H1 (cell line): ENCODE measurements around the gene SNX6. TPM values are rescaled to one million over a fixed set of nuclear protein-coding genes. Genes with fewer than 3 reads are reported as not detected.

Experiments
- CTCF ChIA-PET: fragments of 300-600 bp; sonication (Branson Sonifier 250); formaldehyde crosslinking; loops from one replicate; lab custom pipeline; 2021; ENCODE audit not compliant: partially characterized antibody; lab: Charles Lee
- POLR2A ChIA-PET: fragments of 300-600 bp; sonication (Branson Sonifier 250); formaldehyde crosslinking; loops from one replicate; lab custom pipeline; 2021; ENCODE audit warnings: inconsistent platforms; ENCODE audit not compliant: partially characterized antibody; lab: Charles Lee
- DNase-seq, 2 experiments: peaks; one replicate each; pipeline versions ENCODE4 v3.0.0 to v3.0.0-alpha.2; 2010 to 2022; ENCODE audit warnings: low spot score in 2 of 2, low read depth in 1 of 2, mixed read lengths in 1 of 2
- FAIRE-seq: peaks from 2 replicates; lab custom pipeline; 2011; peaks lifted over from hg19 to GRCh38; lab: Jason Lieb, UNC
- H2AFZ ChIP-seq: 2 replicates; pipeline ENCODE4 v1.8.1; 2012; ENCODE audit warnings: low read length, inconsistent platforms
- H2AK5ac ChIP-seq: 2 replicates; pipeline ENCODE4 v1.6.1; 2013; ENCODE audit warnings: low read depth, low read length
- H2BK120ac ChIP-seq: replicated peaks from 2 replicates; pipeline ENCODE3; 2013; ENCODE audit warnings: low read depth, low read length, inconsistent platforms
- H2BK12ac ChIP-seq: 2 replicates; pipeline ENCODE4 v1.6.1; 2013; ENCODE audit warnings: low read depth, low read length
- H2BK15ac ChIP-seq: 2 replicates; pipeline ENCODE4 v1.6.1; 2013; ENCODE audit warnings: low read length
- H2BK20ac ChIP-seq: 2 replicates; pipeline ENCODE4 v1.6.1; 2013; ENCODE audit warnings: low read length
- H2BK5ac ChIP-seq: 2 replicates; pipeline ENCODE4 v1.6.1; 2013; ENCODE audit warnings: low read depth, low read length
- H3K14ac ChIP-seq: 2 replicates; pipeline ENCODE4 v1.6.1; 2013; ENCODE audit warnings: inconsistent platforms; ENCODE audit not compliant: insufficient read length
- H3K18ac ChIP-seq: 2 replicates; pipeline ENCODE4 v1.6.1; 2013; ENCODE audit warnings: low read length; ENCODE audit errors: extremely low read depth
- H3K23ac ChIP-seq: 2 replicates; pipeline ENCODE4 v1.6.1; 2013; ENCODE audit warnings: inconsistent platforms; ENCODE audit not compliant: insufficient read length
- H3K23me2 ChIP-seq: 2 replicates; pipeline ENCODE4 v1.6.1; 2013; ENCODE audit warnings: low read depth, low read length
- H3K27ac ChIP-seq: 2 replicates; pipeline ENCODE4 v1.6.1; 2011; ENCODE audit warnings: low read depth, low read length, inconsistent platforms
- H3K27me3 ChIP-seq, 4 experiments: replicated peaks in 1 of 4; 1 replicate in 1 of 4; 2 replicates in 3 of 4; pipeline versions ENCODE4 v1.6.1 to v1.8.1; 2011 to 2013; ENCODE audit warnings: low read length in 3 of 4, mild to moderate bottlenecking in 3 of 4, inconsistent platforms in 2 of 4, mixed read lengths in 2 of 4, moderate library complexity in 1 of 4; ENCODE audit not compliant: control insufficient read depth in 3 of 4, insufficient read depth in 3 of 4; ENCODE audit errors: extremely low read depth in 1 of 4
- H3K36me3 ChIP-seq, 4 experiments: 2 replicates each; pipeline versions ENCODE4 v1.6.1 to v1.8.1; 2011 to 2013; ENCODE audit warnings: mild to moderate bottlenecking in 4 of 4, low read length in 3 of 4, moderate library complexity in 2 of 4, control low read depth in 1 of 4, inconsistent platforms in 1 of 4; ENCODE audit not compliant: insufficient read depth in 4 of 4, control insufficient read depth in 2 of 4
- H3K4ac ChIP-seq: replicated peaks from 2 replicates; pipeline ENCODE3; 2013; ENCODE audit warnings: low read length, low read depth, mixed read lengths, inconsistent platforms; ENCODE audit not compliant: insufficient read length
- H3K4me1 ChIP-seq, 4 experiments: replicated peaks in 1 of 4; 1 replicate in 1 of 4; 2 replicates in 3 of 4; pipeline versions ENCODE4 v1.6.1 to v1.8.1; 2011 to 2013; ENCODE audit warnings: low read length in 3 of 4, inconsistent platforms in 2 of 4, mixed read lengths in 1 of 4; ENCODE audit not compliant: insufficient read depth in 4 of 4, control insufficient read depth in 3 of 4
- H3K4me2 ChIP-seq, 2 experiments: 2 replicates each; pipeline versions ENCODE4 v1.6.1 to v1.8.1; 2011 to 2013; ENCODE audit warnings: low read depth in 2 of 2, low read length in 2 of 2, control low read depth in 1 of 2, inconsistent platforms in 1 of 2, mild to moderate bottlenecking in 1 of 2; ENCODE audit not compliant: insufficient read depth in 1 of 2
- H3K4me3 ChIP-seq, 4 experiments: fragments of 200-600, 300-600 bp in 1 of 4; sonication (generic), shearing (Covaris generic), sonication (Bioruptor Twin) in 1 of 4; 2 replicates each; pipeline versions ENCODE4 v1.5.1 to v1.8.1; 2011 to 2016; ENCODE audit warnings: low read length in 4 of 4, low read depth in 3 of 4, control low read depth in 2 of 4, inconsistent platforms in 2 of 4, mild to moderate bottlenecking in 2 of 4, mixed read lengths in 1 of 4, moderate library complexity in 1 of 4; ENCODE audit not compliant: insufficient read depth in 2 of 4; ENCODE audit errors: extremely low read depth in 1 of 4
- H3K56ac ChIP-seq: replicated peaks from 2 replicates; pipeline ENCODE3; 2013; ENCODE audit warnings: low read depth, mild to moderate bottlenecking, mixed read lengths, low read length, inconsistent platforms; ENCODE audit not compliant: insufficient read length
- H3K79me1 ChIP-seq: 2 replicates; pipeline ENCODE4 v1.6.1; 2013; ENCODE audit warnings: low read depth, low read length, control low read depth
- H3K79me2 ChIP-seq, 2 experiments: 2 replicates each; pipeline versions ENCODE4 v1.6.1 to v1.8.1; 2012 to 2013; ENCODE audit warnings: low read length in 2 of 2, mild to moderate bottlenecking in 2 of 2, inconsistent platforms in 1 of 2; ENCODE audit not compliant: insufficient read depth in 2 of 2, control insufficient read depth in 1 of 2
- H3K9ac ChIP-seq, 4 experiments: replicated peaks in 1 of 4; 1 replicate in 1 of 4; 2 replicates in 3 of 4; pipeline versions ENCODE4 v1.6.1 to v1.8.1; 2011 to 2013; ENCODE audit warnings: low read depth in 3 of 4, low read length in 3 of 4, control low read depth in 2 of 4, mild to moderate bottlenecking in 2 of 4, moderate library complexity in 2 of 4, inconsistent platforms in 1 of 4; ENCODE audit errors: extremely low read depth in 1 of 4
- H3K9me3 ChIP-seq, 2 experiments: 2 replicates each; pipeline versions ENCODE4 v1.6.1 to v1.8.1; 2012 to 2013; ENCODE audit warnings: mild to moderate bottlenecking in 2 of 2, moderate library complexity in 2 of 2, control low read depth in 1 of 2, inconsistent platforms in 1 of 2, low read depth in 1 of 2, low read length in 1 of 2, mixed read lengths in 1 of 2; ENCODE audit not compliant: insufficient read depth in 2 of 2
- H4K20me1 ChIP-seq, 2 experiments: replicated peaks in 1 of 2; 2 replicates each; pipeline versions ENCODE3 to v1.8.1; 2011 to 2013; ENCODE audit warnings: inconsistent platforms in 2 of 2, low read length in 2 of 2, mild to moderate bottlenecking in 1 of 2; ENCODE audit not compliant: insufficient read depth in 2 of 2, control insufficient read depth in 1 of 2
- H4K5ac ChIP-seq: 2 replicates; pipeline ENCODE4 v1.6.1; 2013; ENCODE audit warnings: low read length, low read depth, mixed read lengths, inconsistent platforms; ENCODE audit not compliant: insufficient read length
- H4K8ac ChIP-seq: 2 replicates; pipeline ENCODE4 v1.8.0; 2013; ENCODE audit warnings: mild to moderate bottlenecking, moderate library complexity, low read length, inconsistent platforms; ENCODE audit not compliant: insufficient read depth; ENCODE audit errors: extremely low read depth
- H4K91ac ChIP-seq: replicated peaks from 2 replicates; pipeline ENCODE3; 2013; ENCODE audit warnings: low read length, mixed read lengths, inconsistent platforms; ENCODE audit not compliant: insufficient read length
- CBX8 ChIP-seq: fragments of 300-800, 300-1000 bp; sonication (generic); IDR thresholded peaks from 2 replicates; pipeline ENCODE4 v1.7.1; 2016; ENCODE audit warnings: low read depth, low read length, borderline replicate concordance
- CREB1 ChIP-seq: IDR thresholded peaks from 2 replicates; pipeline ENCODE4 v1.6.1; 2012; ENCODE audit warnings: inconsistent platforms
- CTBP2 ChIP-seq: IDR thresholded peaks from 2 replicates; pipeline ENCODE4 v1.7.0; 2011; ENCODE audit warnings: borderline replicate concordance, mild to moderate bottlenecking, moderate library complexity, mixed read lengths, low read length; ENCODE audit not compliant: insufficient read depth, insufficient read length
- RAD21 ChIP-seq, 2 experiments: IDR thresholded peaks in 1 of 2; conservative IDR thresholded peaks in 1 of 2; 2 replicates each; pipeline ENCODE4 v1.6.1; 2011; ENCODE audit warnings: low read depth in 2 of 2, low read length in 2 of 2, improper control_type of control experiment in 1 of 2, inconsistent platforms in 1 of 2, mild to moderate bottlenecking in 1 of 2, moderate library complexity in 1 of 2
- SIN3A ChIP-seq, 2 experiments: IDR thresholded peaks in 1 of 2; conservative IDR thresholded peaks in 1 of 2; 2 replicates each; pipeline ENCODE4 v1.6.1; 2011 to 2012; ENCODE audit warnings: low read length in 2 of 2, improper control_type of control experiment in 1 of 2, low read depth in 1 of 2, mild to moderate bottlenecking in 1 of 2
- SP2 ChIP-seq: IDR thresholded peaks from 2 replicates; pipeline ENCODE4 v1.6.1; 2012; ENCODE audit warnings: mild to moderate bottlenecking, low read length, inconsistent platforms
- WGBS, 2 experiments: shearing (Covaris generic) in 1 of 2; methylation state at CpG; one replicate each; pipeline versions ENCODE4 v1.1.6 to v1.1.7; 2013 to 2015; ENCODE audit warnings: low lambda C conversion rate in 2 of 2, mixed read lengths in 2 of 2, inconsistent platforms in 1 of 2, low coverage in 1 of 2, missing lambda C conversion rate in 1 of 2; ENCODE audit not compliant: insufficient replicate concordance in 2 of 2, insufficient coverage in 1 of 2, insufficient read length in 1 of 2; ENCODE audit errors: extremely low coverage in 1 of 2, missing lambda C conversion rate in 1 of 2; 5-methylcytosine and 5-hydroxymethylcytosine counted together
- polyA plus RNA-seq, 7 experiments: library from polyadenylated mRNA; depleted of rRNA in 3 of 7; stranded (reverse) in 5 of 7; unstranded in 2 of 7; fragments of >200 nt in 5 of 7; fragments of 200-250 nt in 2 of 7; gene quantifications; 1 replicate in 5 of 7; 2 replicates in 1 of 7; 4 replicates in 1 of 7; pipeline versions ENCODE4 v1.2.1 to v1.2.3, GENCODE V29; 2011 to 2013; ENCODE audit warnings: missing spikeins in 2 of 7, mixed read lengths in 2 of 7
- total RNA-seq: library from RNA; stranded (reverse); fragmentation: NEBNext Ultra II Directional; extraction: Animal tissue kit (Norgen Biotek cat#: 25700); gene quantifications from 2 replicates; pipeline ENCODE4 v1.2.1, GENCODE V29; 2021
- TF ChIP-seq, protein P1 (sequence below): IDR thresholded peaks from 2 replicates; pipeline ENCODE4 v1.6.1; 2012; ENCODE audit warnings: inconsistent platforms

Gene SNX6
- total and polyA plus RNA-seq, 2 of the 8 experiments (the other 6 are each of a cell fraction or from before 2014, with no cell fraction given): 53.4 to 71.1 TPM

DNA sequence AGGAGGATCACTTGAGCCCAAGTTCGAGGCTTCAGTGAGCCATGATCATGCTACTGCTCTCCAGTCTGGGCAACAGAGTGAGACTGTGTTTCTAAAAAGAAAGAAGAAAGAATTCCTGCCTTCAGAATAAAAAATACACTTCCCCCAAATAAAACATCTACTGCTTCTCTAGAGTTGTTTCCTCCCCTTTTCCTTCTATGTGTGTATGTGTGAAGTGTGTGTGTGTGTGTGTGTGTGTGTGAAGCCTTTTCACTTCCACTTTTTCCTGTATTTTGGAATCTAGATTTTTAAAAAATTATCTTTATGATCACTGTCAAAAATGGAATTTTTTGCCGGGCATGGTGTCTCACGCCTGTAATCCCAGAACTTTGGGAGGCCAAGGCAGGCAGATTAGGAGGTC lies 12.6 kb upstream of the SNX6 start:
- Histone ChIP-seq H3K4me3 (no peak overlapping the region), H3K4me1 (no peaks in the 10 kb centered on the region; a peak in 1 of 7 replicates), H4K20me1 (no peaks in the 10 kb centered on the region), H3K36me3 (no peaks in the 10 kb centered on the region), H3K27me3 (no peaks in the 10 kb centered on the region), H2AFZ (no peak overlapping the region), H4K8ac (no peak overlapping the region), H3K9ac (no peak overlapping the region), H3K27ac (no peak overlapping the region), H3K9me3 (no peaks in the 10 kb centered on the region), H3K56ac (no peak overlapping the region), H2BK15ac (no peak overlapping the region), H3K18ac (no peak overlapping the region; the same call in 1 of the 2 replicates), H2BK120ac (no peak overlapping the region), H3K23ac (no peak overlapping the region), H4K5ac (no peak overlapping the region), H2AK5ac (no peak overlapping the region), H3K4me2 (no peak overlapping the region), H3K14ac (no peak overlapping the region), H3K4ac (no peak overlapping the region), H3K79me2 (no peaks in the 10 kb centered on the region), H3K79me1 (no peaks in the 10 kb centered on the region), H2BK12ac (no peak overlapping the region), H2BK20ac (no peak overlapping the region), H4K91ac (no peak overlapping the region), H2BK5ac (no peak overlapping the region), H3K23me2 (no peaks in the 10 kb centered on the region)
- WGBS, 2 experiments: 77% methylated on average over 3 of the region's 3 CpGs; no CpG with 5 or more reads in 1 of the 2 experiments
- ChIA-PET POLR2A (no interaction called here), CTCF (interaction anchor here (0.6 to 1.8 kb wide), 2 partner anchors 29 to 75 kb away, joined by 5 read pairs; no protein-coding TSS in a partner anchor)
- FAIRE-seq (no peak), DNase-seq (no peak)
- TF ChIP-seq CBX8: no peak
- TF ChIP-seq CREB1: no peak
- no peak for TF ChIP-seq SIN3A (conservative IDR thresholded peaks at IDR 0.05 in 1 of 2, IDR thresholded peaks at IDR 0.05 in 1 of 2; ENCODE audit: low read depth in 1 of 2, low read length in 2 of 2)
- no peak for TF ChIP-seq RAD21 (IDR thresholded peaks at IDR 0.05 in 1 of 2, conservative IDR thresholded peaks at IDR 0.05 in 1 of 2; ENCODE audit: low read depth in 2 of 2, low read length in 2 of 2)
- TF ChIP-seq SP2: no peak
- no peak for TF ChIP-seq CTBP2
- TF ChIP-seq, protein P1, sequence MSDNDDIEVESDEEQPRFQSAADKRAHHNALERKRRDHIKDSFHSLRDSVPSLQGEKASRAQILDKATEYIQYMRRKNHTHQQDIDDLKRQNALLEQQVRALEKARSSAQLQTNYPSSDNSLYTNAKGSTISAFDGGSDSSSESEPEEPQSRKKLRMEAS: no peak
